ENCODE measurements around the gene SLFN12. TPM values are rescaled to one million over a fixed set of nuclear protein-coding genes. Genes with fewer than 3 reads are reported as not detected.
"Not testable (repeated sequence)": the region's sequence is repeated elsewhere in the genome, so short reads cannot be mapped to it uniquely, and the experiment has no call there.

Gene SLFN12
- total RNA-seq, 2 experiments from 2014 or later, result 1.3 to 2.4 TPM

- H3K27me3 Mint-ChIP-seq, result no peaks in the 10 kb centered on the region
- H3K4me1 ChIP-seq (ENCODE audit: insufficient read depth, low read length), result no peaks in the 10 kb centered on the region
- H3K36me3 ChIP-seq (ENCODE audit: insufficient read depth, low read length), result peaks cover 15% of the 10 kb centered on the region
- CTCF ChIA-PET, result no interaction called here
- intact Hi-C loops (cut with DNase I, micrococcal nuclease), result no loop called here
- TF ChIP-seq, protein P1, sequence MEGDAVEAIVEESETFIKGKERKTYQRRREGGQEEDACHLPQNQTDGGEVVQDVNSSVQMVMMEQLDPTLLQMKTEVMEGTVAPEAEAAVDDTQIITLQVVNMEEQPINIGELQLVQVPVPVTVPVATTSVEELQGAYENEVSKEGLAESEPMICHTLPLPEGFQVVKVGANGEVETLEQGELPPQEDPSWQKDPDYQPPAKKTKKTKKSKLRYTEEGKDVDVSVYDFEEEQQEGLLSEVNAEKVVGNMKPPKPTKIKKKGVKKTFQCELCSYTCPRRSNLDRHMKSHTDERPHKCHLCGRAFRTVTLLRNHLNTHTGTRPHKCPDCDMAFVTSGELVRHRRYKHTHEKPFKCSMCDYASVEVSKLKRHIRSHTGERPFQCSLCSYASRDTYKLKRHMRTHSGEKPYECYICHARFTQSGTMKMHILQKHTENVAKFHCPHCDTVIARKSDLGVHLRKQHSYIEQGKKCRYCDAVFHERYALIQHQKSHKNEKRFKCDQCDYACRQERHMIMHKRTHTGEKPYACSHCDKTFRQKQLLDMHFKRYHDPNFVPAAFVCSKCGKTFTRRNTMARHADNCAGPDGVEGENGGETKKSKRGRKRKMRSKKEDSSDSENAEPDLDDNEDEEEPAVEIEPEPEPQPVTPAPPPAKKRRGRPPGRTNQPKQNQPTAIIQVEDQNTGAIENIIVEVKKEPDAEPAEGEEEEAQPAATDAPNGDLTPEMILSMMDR (IDR thresholded peaks at IDR 0.05), result no peak
- ATAC-seq (ENCODE audit: poor library complexity) (no peak), DNase-seq (no peak)
- POLR2A ChIA-PET, result no interaction called here
- no peaks in the 10 kb centered on the region for H3K27me3 ChIP-seq (ENCODE audit: control insufficient read depth in 1 of 2, insufficient read depth in 2 of 2, low read length in 2 of 2)
- peaks cover 0 to 4% of the 10 kb centered on the region in 2 experiments for H3K9me3 ChIP-seq (ENCODE audit: control insufficient read depth in 1 of 2, insufficient read depth in 1 of 2, low read length in 2 of 2)
- H3K4me3 ChIP-seq (ENCODE audit: low read length), result no peak overlapping the region
- H3K9me3 Mint-ChIP-seq, result no peaks in the 10 kb centered on the region
- no peak overlapping the region for H3K27ac ChIP-seq (ENCODE audit: low read depth in 1 of 2, low read length in 2 of 2)
- H3K4me3 Mint-ChIP-seq, result no peak overlapping the region
- peaks cover 6% of the 10 kb centered on the region for H3K4me1 Mint-ChIP-seq (ENCODE audit: low read depth)
- H3K27ac Mint-ChIP-seq, result no peak overlapping the region
- peaks cover 26% of the 10 kb centered on the region for H3K36me3 Mint-ChIP-seq (ENCODE audit: low read depth)
Observed at GRCh38 chr17:35406568-35406967, 25.7 kb downstream of the SLFN12 start.

DNA sequence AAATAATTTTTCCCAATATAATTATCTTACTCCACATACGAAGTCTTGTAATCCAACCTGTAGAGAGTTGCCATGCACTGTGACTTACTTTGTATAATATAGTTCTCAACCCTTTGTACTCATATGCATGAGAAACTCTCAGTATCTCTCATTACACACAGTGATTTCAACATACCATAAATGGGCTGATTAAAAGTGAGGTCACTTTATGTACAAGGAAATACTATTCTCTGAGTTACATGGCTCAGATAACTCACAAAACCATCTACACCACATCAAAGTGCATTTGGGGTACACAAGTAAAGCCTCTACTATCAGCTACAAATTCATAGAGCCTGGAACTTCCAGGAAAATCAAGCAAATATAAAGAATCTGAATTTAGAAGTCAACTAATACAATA lies 27.9 kb downstream of the SLFN12 start:
- Histone ChIP-seq H3K27ac (ENCODE audit: low read depth in 1 of 2, low read length in 2 of 2) (no peak overlapping the region), H3K36me3 (ENCODE audit: insufficient read depth, low read length) (peaks cover 2% of the 10 kb centered on the region), H3K9me3 (ENCODE audit: control insufficient read depth in 1 of 2, insufficient read depth in 1 of 2, low read length in 2 of 2) (peaks cover 0 to 4% of the 10 kb centered on the region in 2 experiments), H3K27me3 (ENCODE audit: control insufficient read depth in 1 of 2, insufficient read depth in 2 of 2, low read length in 2 of 2) (no peaks in the 10 kb centered on the region), H3K4me3 (ENCODE audit: low read length) (no peak overlapping the region), H3K4me1 (ENCODE audit: insufficient read depth, low read length) (no peaks in the 10 kb centered on the region)
- Mint-ChIP-seq H3K4me3 (no peak overlapping the region), H3K27me3 (no peaks in the 10 kb centered on the region), H3K36me3 (ENCODE audit: low read depth) (peaks cover 10% of the 10 kb centered on the region), H3K4me1 (ENCODE audit: low read depth) (peaks cover 6% of the 10 kb centered on the region), H3K27ac (no peak overlapping the region), H3K9me3 (no peaks in the 10 kb centered on the region)
- intact Hi-C loops (cut with DNase I, micrococcal nuclease), result no loop called here
- TF ChIP-seq, protein P1 (IDR thresholded peaks at IDR 0.05), result no peak
- POLR2A ChIA-PET, result interaction anchor here (1.0 kb wide), 1 partner anchor 82 kb away, joined by 3 read pairs; no protein-coding TSS in a partner anchor
- DNase-seq (peak in 1 of 14 experiments; percentile 12), ATAC-seq (ENCODE audit: poor library complexity) (no peak)
- CTCF ChIA-PET, result no interaction called here

- H3K9me3 ChIP-seq (ENCODE audit: control insufficient read depth in 1 of 2, insufficient read depth in 1 of 2, low read length in 2 of 2); H3K36me3 Mint-ChIP-seq (ENCODE audit: low read depth); H3K27me3 ChIP-seq (ENCODE audit: control insufficient read depth in 1 of 2, insufficient read depth in 2 of 2, low read length in 2 of 2); H3K9me3 Mint-ChIP-seq; H3K4me3 Mint-ChIP-seq; CTCF ChIA-PET; DNase-seq; H3K4me1 Mint-ChIP-seq (ENCODE audit: low read depth); H3K4me3 ChIP-seq (ENCODE audit: low read length); H3K4me1 ChIP-seq (ENCODE audit: insufficient read depth, low read length); H3K27ac Mint-ChIP-seq; H3K27ac ChIP-seq (ENCODE audit: low read depth in 1 of 2, low read length in 2 of 2); ATAC-seq (ENCODE audit: poor library complexity); H3K27me3 Mint-ChIP-seq; H3K36me3 ChIP-seq (ENCODE audit: insufficient read depth, low read length); intact Hi-C loops (cut with DNase I, micrococcal nuclease): not testable (repeated sequence)
- POLR2A ChIA-PET, result interaction anchor here (0.6 to 0.7 kb wide), 2 partner anchors 126 to 436 kb away, joined by 3 read pairs; no protein-coding TSS in a partner anchor
Observed at GRCh38 chr17:35393783-35394182, 38.5 kb downstream of the SLFN12 start.

- POLR2A ChIA-PET, result no interaction called here
- H3K4me3 Mint-ChIP-seq, result no peak overlapping the region
- peaks cover 0 to 3% of the 10 kb centered on the region in 2 experiments for H3K9me3 ChIP-seq (ENCODE audit: control insufficient read depth in 1 of 2, insufficient read depth in 1 of 2, low read length in 2 of 2)
- intact Hi-C loops (cut with DNase I, micrococcal nuclease), result no loop called here
- H3K36me3 ChIP-seq (ENCODE audit: insufficient read depth, low read length), result no peaks in the 10 kb centered on the region
- DNase-seq (peak in 1 of 14 experiments; percentile 22), ATAC-seq (ENCODE audit: poor library complexity) (no peak)
- H3K27me3 Mint-ChIP-seq, result peaks cover 8% of the 10 kb centered on the region
- H3K4me1 Mint-ChIP-seq (ENCODE audit: low read depth), result no peaks in the 10 kb centered on the region
- no peaks in the 10 kb centered on the region for H3K9me3 Mint-ChIP-seq
- H3K27ac ChIP-seq (ENCODE audit: low read depth in 1 of 2, low read length in 2 of 2), result no peak overlapping the region
- H3K27ac Mint-ChIP-seq, result no peak overlapping the region
- no peaks in the 10 kb centered on the region for H3K4me1 ChIP-seq (ENCODE audit: insufficient read depth, low read length)
- TF ChIP-seq, protein P1 (IDR thresholded peaks at IDR 0.05), result no peak
- no peaks in the 10 kb centered on the region for H3K27me3 ChIP-seq (ENCODE audit: control insufficient read depth in 1 of 2, insufficient read depth in 2 of 2, low read length in 2 of 2)
- CTCF ChIA-PET, result no interaction called here
- no peaks in the 10 kb centered on the region for H3K36me3 Mint-ChIP-seq (ENCODE audit: low read depth)
- H3K4me3 ChIP-seq (ENCODE audit: low read length), result no peak overlapping the region
Observed at GRCh38 chr17:35390663-35391062, 41.6 kb downstream of the SLFN12 start.
